ENCODE data around the gene RANBP10.

Gene RANBP10

GRCh38 chr16:67748834-67749233 is 57.5 kb downstream of the RANBP10 start:
- Histone ChIP-seq H3K9ac (ENCODE audit: low read length) (no peak overlapping the region), H3K4me2 (ENCODE audit: low read depth, low read length, poor library complexity, severe bottlenecking) (no peak overlapping the region), H3K9me2 (replicated peaks; ENCODE audit: insufficient read depth, low read length) (no peaks in the 10 kb centered on the region), H3K36me3 (ENCODE audit: low read length) (no peaks in the 10 kb centered on the region), H3K4me3 (ENCODE audit: insufficient read depth, low read length, poor library complexity, severe bottlenecking) (no peak overlapping the region), H3K79me2 (ENCODE audit: insufficient read depth, low read length) (no peaks in the 10 kb centered on the region), H3K27ac (ENCODE audit: low read depth, low read length) (no peak overlapping the region), H3K9me3 (ENCODE audit: insufficient read depth, low read length) (no peaks in the 10 kb centered on the region), H3F3A (ENCODE audit: insufficient read depth) (no peaks in the 10 kb centered on the region), H4K20me1 (ENCODE audit: low read depth, low read length) (no peaks in the 10 kb centered on the region), H2AFZ (ENCODE audit: low read depth, low read length, severe bottlenecking) (no peak overlapping the region), H3K27me3 (ENCODE audit: low read length) (no peaks in the 10 kb centered on the region)
- no peak for TF ChIP-seq CTCF (IDR thresholded peaks at IDR 0.05; ENCODE audit: insufficient read depth, low read length, poor library complexity, severe bottlenecking)
- no peak for TF ChIP-seq EZH2phosphoT487 (conservative IDR thresholded peaks at IDR 0.05; ENCODE audit: low read length)

GRCh38 chr16:67746846-67747245 is 59.5 kb downstream of the RANBP10 start:
- Histone ChIP-seq H3K4me3 (ENCODE audit: insufficient read depth, low read length, poor library complexity, severe bottlenecking) (no peak overlapping the region), H3K4me2 (ENCODE audit: low read depth, low read length, poor library complexity, severe bottlenecking) (no peak overlapping the region), H3K36me3 (ENCODE audit: low read length) (no peaks in the 10 kb centered on the region), H3K9me3 (ENCODE audit: insufficient read depth, low read length) (no peaks in the 10 kb centered on the region), H3K79me2 (ENCODE audit: insufficient read depth, low read length) (no peaks in the 10 kb centered on the region), H3F3A (ENCODE audit: insufficient read depth) (no peaks in the 10 kb centered on the region), H4K20me1 (ENCODE audit: low read depth, low read length) (no peaks in the 10 kb centered on the region), H3K27me3 (ENCODE audit: low read length) (no peaks in the 10 kb centered on the region), H3K27ac (ENCODE audit: low read depth, low read length) (no peak overlapping the region), H2AFZ (ENCODE audit: low read depth, low read length, severe bottlenecking) (no peak overlapping the region), H3K9me2 (replicated peaks; ENCODE audit: insufficient read depth, low read length) (no peaks in the 10 kb centered on the region), H3K9ac (ENCODE audit: low read length) (no peak overlapping the region)
- TF ChIP-seq EZH2phosphoT487 (conservative IDR thresholded peaks at IDR 0.05; ENCODE audit: low read length) (no peak), CTCF (IDR thresholded peaks at IDR 0.05; ENCODE audit: insufficient read depth, low read length, poor library complexity, severe bottlenecking) (no peak)

- Histone ChIP-seq H3K79me2 (ENCODE audit: insufficient read depth, low read length) (no peaks in the 10 kb centered on the region), H3K9me3 (ENCODE audit: insufficient read depth, low read length) (no peaks in the 10 kb centered on the region), H3K4me2 (ENCODE audit: low read depth, low read length, poor library complexity, severe bottlenecking) (no peak overlapping the region), H4K20me1 (ENCODE audit: low read depth, low read length) (no peaks in the 10 kb centered on the region), H3K4me3 (ENCODE audit: insufficient read depth, low read length, poor library complexity, severe bottlenecking) (no peak overlapping the region), H3K27ac (ENCODE audit: low read depth, low read length) (no peak overlapping the region), H2AFZ (ENCODE audit: low read depth, low read length, severe bottlenecking) (no peak overlapping the region), H3K27me3 (ENCODE audit: low read length) (no peaks in the 10 kb centered on the region), H3K36me3 (ENCODE audit: low read length) (no peaks in the 10 kb centered on the region), H3F3A (ENCODE audit: insufficient read depth) (no peaks in the 10 kb centered on the region), H3K9me2 (replicated peaks; ENCODE audit: insufficient read depth, low read length) (no peaks in the 10 kb centered on the region), H3K9ac (ENCODE audit: low read length) (no peak overlapping the region)
- TF ChIP-seq CTCF (IDR thresholded peaks at IDR 0.05; ENCODE audit: insufficient read depth, low read length, poor library complexity, severe bottlenecking) (no peak), EZH2phosphoT487 (conservative IDR thresholded peaks at IDR 0.05; ENCODE audit: low read length) (no peak)
Observed at GRCh38 chr16:67741118-67741517, 65.2 kb downstream of the RANBP10 start.
